Umbilical cord (tissue), 2 donors: Measurements from ENCODE around the gene ATM. TPM values are rescaled to one million over a fixed set of nuclear protein-coding genes. Genes with fewer than 3 reads are reported as not detected.
"Not testable (repeated sequence)": the region's sequence is repeated elsewhere in the genome, so short reads cannot be mapped to it uniquely, and the experiment has no call there.

Source experiments
- DNase-seq: peaks from one replicate; pipeline ENCODE4 v3.0.0-alpha.2; 2015; ENCODE audit warnings: low spot score
- total RNA-seq: library from RNA; depleted of rRNA; stranded (reverse); fragments of >200 nt; gene quantifications from one replicate; pipeline ENCODE4 v1.2.3, GENCODE V29; 2014; ENCODE audit warnings: low replicate concordance; ENCODE audit not compliant: insufficient read depth

The ATM gene
- total RNA-seq, 1 donor from 2014 or later = 194 TPM

GRCh38 chr11:108286370-108286769, 63.5 kb downstream of the ATM start:
- no peak for DNase-seq

GRCh38 chr11:108286956-108287355, 64.1 kb downstream of the ATM start:
- no peak for DNase-seq

GRCh38 chr11:108289066-108289465, 66.2 kb downstream of the ATM start:
- DNase-seq = not testable (repeated sequence)

GRCh38 chr11:108289699-108290098, 66.8 kb downstream of the ATM start:
- no peak for DNase-seq

GRCh38 chr11:108293229-108293628, 70.4 kb downstream of the ATM start:
- DNase-seq = no peak

GRCh38 chr11:108302121-108302785, 79.4 kb downstream of the ATM start:
- DNase-seq = no peak

- DNase-seq = no peak
Observed at GRCh38 chr11:108307751-108308150, 84.9 kb downstream of the ATM start.

GRCh38 chr11:108313444-108313843, 90.6 kb downstream of the ATM start:
- DNase-seq = no peak

- DNase-seq = peak; percentile 1
Observed at GRCh38 chr11:108316061-108316460, 93.2 kb downstream of the ATM start.

- no peak for DNase-seq
Observed at GRCh38 chr11:108319541-108320145, 96.8 kb downstream of the ATM start.

- DNase-seq = peak; percentile 21
Observed at GRCh38 chr11:108322666-108323065, 99.8 kb downstream of the ATM start.

GRCh38 chr11:108324587-108324986, 101.7 kb downstream of the ATM start:
- DNase-seq = no peak

GRCh38 chr11:108333403-108333899, 110.6 kb downstream of the ATM start:
- DNase-seq = no peak

GRCh38 chr11:108338750-108339149, 115.9 kb downstream of the ATM start:
- DNase-seq = no peak

GRCh38 chr11:108340973-108341372, 118.1 kb downstream of the ATM start:
- DNase-seq = peak; percentile 33

GRCh38 chr11:108341654-108342053, 118.8 kb downstream of the ATM start:
- no peak for DNase-seq

- DNase-seq = no peak
Observed at GRCh38 chr11:108343714-108344113, 120.8 kb downstream of the ATM start.

- no peak for DNase-seq
Observed at GRCh38 chr11:108345767-108346166, 122.9 kb downstream of the ATM start.

- no peak for DNase-seq
Observed at GRCh38 chr11:108346451-108346850, 123.6 kb downstream of the ATM start.

- DNase-seq = no peak
Observed at GRCh38 chr11:108351468-108351867, 128.6 kb downstream of the ATM start.

GRCh38 chr11:108364159-108364558, 141.3 kb downstream of the ATM start:
- no peak for DNase-seq

- no peak for DNase-seq
Observed at GRCh38 chr11:108368134-108368533, 145.3 kb downstream of the ATM start.

- DNase-seq = no peak
Observed at GRCh38 chr11:108369064-108369463, 146.2 kb downstream of the ATM start.
